ENCODE measurements around the gene PCSK2. TPM values are rescaled to one million over a fixed set of nuclear protein-coding genes. Genes with fewer than 3 reads are reported as not detected.

PCSK2 gene
- total RNA-seq, 3 donors from 2014 or later (not counting 1 experiment from before 2014, with no cell fraction given) = not detected

DNA sequence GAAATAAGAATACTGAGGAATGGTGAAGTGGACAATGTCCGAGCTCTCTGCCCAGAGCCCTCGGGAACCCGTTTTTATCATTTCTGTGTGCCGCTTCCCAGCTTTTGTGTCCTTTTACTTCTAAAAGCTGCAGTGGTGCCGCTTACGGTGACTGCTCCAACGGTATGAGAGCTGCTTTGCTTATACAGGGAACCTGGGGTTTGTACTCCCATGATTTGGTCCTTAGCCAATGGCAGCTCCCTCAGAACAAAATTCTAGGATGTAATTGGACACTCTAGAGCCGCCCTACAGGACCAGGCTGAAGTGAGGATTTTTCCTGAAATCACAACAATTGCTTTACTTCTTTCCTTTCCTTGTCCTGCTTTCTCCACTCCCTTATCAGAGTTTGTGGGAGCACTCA is 24.2 kb upstream of the PCSK2 start:
- Histone ChIP-seq H3K9me3 (ENCODE audit: control insufficient read depth, insufficient read depth, low read length) (no peaks in the 10 kb centered on the region), H3K4me3 (ENCODE audit: low read length) (no peak overlapping the region), H3K27ac (ENCODE audit: low read length) (no peak overlapping the region), H3K27me3 (ENCODE audit: control insufficient read depth, insufficient read depth, low read length) (no peaks in the 10 kb centered on the region), H3K4me1 (ENCODE audit: control insufficient read depth, insufficient read depth, low read length) (no peaks in the 10 kb centered on the region), H3K36me3 (ENCODE audit: control insufficient read depth, insufficient read depth, low read length) (no peaks in the 10 kb centered on the region)
- H3K27me3 Mint-ChIP-seq (ENCODE audit: low read depth in 2 of 2) = peaks cover 3 to 6% of the 10 kb centered on the region in 2 donors
- no peaks in the 10 kb centered on the region for H3K36me3 Mint-ChIP-seq
- no peaks in the 10 kb centered on the region for H3K4me1 Mint-ChIP-seq
- DNase-seq (no peak), ATAC-seq (no peak)
- 16% methylated on average over 8 of the region's 8 CpGs for WGBS (ENCODE audit: insufficient coverage)
- H3K27ac Mint-ChIP-seq = no peak overlapping the region
- intact Hi-C loops (cut with micrococcal nuclease) = no loop called here
- peaks cover 0 to 4% of the 10 kb centered on the region in 2 donors for H3K9me3 Mint-ChIP-seq
- TF ChIP-seq, protein P1, sequence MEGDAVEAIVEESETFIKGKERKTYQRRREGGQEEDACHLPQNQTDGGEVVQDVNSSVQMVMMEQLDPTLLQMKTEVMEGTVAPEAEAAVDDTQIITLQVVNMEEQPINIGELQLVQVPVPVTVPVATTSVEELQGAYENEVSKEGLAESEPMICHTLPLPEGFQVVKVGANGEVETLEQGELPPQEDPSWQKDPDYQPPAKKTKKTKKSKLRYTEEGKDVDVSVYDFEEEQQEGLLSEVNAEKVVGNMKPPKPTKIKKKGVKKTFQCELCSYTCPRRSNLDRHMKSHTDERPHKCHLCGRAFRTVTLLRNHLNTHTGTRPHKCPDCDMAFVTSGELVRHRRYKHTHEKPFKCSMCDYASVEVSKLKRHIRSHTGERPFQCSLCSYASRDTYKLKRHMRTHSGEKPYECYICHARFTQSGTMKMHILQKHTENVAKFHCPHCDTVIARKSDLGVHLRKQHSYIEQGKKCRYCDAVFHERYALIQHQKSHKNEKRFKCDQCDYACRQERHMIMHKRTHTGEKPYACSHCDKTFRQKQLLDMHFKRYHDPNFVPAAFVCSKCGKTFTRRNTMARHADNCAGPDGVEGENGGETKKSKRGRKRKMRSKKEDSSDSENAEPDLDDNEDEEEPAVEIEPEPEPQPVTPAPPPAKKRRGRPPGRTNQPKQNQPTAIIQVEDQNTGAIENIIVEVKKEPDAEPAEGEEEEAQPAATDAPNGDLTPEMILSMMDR (IDR thresholded peaks at IDR 0.05) = no peak
- no peak overlapping the region for H3K4me3 Mint-ChIP-seq

DNA sequence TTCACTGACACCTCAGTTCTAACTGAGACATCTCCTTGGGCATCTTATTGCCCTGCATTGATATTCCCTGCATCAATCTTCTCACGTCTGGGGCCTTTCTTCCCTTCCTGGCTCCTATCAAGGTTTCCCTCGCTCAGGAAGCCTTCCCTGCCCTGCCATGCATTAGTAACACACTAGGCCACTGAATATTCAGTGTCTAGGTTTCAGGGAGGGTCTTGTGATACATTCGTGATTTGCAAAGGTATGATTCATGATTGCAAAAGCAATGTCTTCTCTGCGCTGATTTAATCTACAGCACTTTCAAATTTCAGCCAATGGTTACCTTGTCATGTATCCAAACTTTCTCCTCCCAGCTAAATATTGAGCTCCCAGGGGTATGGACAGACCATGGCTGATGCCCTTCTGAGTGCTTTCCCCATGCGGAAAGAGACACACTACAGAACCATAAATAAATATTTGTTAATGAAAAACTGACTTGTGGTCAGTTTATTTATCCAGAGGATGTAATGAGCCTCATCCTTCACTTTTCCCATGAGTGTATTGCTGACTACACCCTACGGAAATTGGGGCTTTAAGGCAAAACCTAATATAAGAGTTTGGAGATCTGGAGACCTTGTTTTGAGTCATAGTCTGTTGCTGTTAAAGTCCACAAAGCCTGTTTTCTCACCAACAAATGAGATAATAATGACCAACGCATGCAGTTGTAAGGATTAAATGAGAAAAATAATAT is 21.6 kb upstream of the PCSK2 start:
- 67% methylated on average over 4 of the region's 7 CpGs for WGBS (ENCODE audit: insufficient coverage)

DNA sequence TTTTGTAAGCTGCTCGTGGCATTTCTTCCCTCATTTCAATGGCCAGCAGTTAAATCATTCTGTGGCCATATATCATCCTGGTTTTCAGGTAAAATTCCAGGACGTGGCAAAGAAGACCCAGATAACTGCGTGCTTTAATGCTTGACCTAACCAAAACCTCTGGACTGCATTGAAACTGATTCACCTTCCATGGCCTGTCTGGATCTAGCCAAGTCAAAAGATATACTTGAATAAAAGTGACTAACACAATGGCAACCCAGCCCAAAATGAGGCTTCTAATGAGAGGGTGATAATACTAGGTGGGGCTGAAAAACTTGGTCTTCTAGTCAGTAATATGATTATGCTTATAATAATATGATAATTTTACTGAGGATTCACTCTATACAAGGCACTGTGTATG is 16.5 kb upstream of the PCSK2 start:
- H3K4me3 ChIP-seq (ENCODE audit: low read length) = no peak overlapping the region
- ATAC-seq (no peak), DNase-seq (no peak)
- no peak overlapping the region for H3K27ac Mint-ChIP-seq
- no peaks in the 10 kb centered on the region for H3K36me3 ChIP-seq (ENCODE audit: control insufficient read depth, insufficient read depth, low read length)
- no peak overlapping the region for H3K4me3 Mint-ChIP-seq
- intact Hi-C loops (cut with micrococcal nuclease) = no loop called here
- no peaks in the 10 kb centered on the region for H3K27me3 ChIP-seq (ENCODE audit: control insufficient read depth, insufficient read depth, low read length)
- WGBS (ENCODE audit: insufficient coverage) = 55% methylated on average over 3 of the region's 3 CpGs
- no peaks in the 10 kb centered on the region for H3K4me1 ChIP-seq (ENCODE audit: control insufficient read depth, insufficient read depth, low read length)
- no peaks in the 10 kb centered on the region for H3K4me1 Mint-ChIP-seq
- H3K9me3 ChIP-seq (ENCODE audit: control insufficient read depth, insufficient read depth, low read length) = no peaks in the 10 kb centered on the region
- TF ChIP-seq, protein P1 (IDR thresholded peaks at IDR 0.05) = no peak
- no peak overlapping the region for H3K27ac ChIP-seq (ENCODE audit: low read length)
- no peaks in the 10 kb centered on the region for H3K27me3 Mint-ChIP-seq (ENCODE audit: low read depth in 2 of 2)
- no peaks in the 10 kb centered on the region for H3K36me3 Mint-ChIP-seq
- peaks cover 0 to 2% of the 10 kb centered on the region in 2 donors for H3K9me3 Mint-ChIP-seq

More for the DNA sequence above, 21.6 kb upstream of the PCSK2 start:
- H3K4me3 Mint-ChIP-seq = no peak overlapping the region
- H3K27me3 Mint-ChIP-seq (ENCODE audit: low read depth in 2 of 2) = peaks cover 0 to 6% of the 10 kb centered on the region in 2 donors
- H3K36me3 Mint-ChIP-seq = no peaks in the 10 kb centered on the region
- Histone ChIP-seq H3K27me3 (ENCODE audit: control insufficient read depth, insufficient read depth, low read length) (no peaks in the 10 kb centered on the region), H3K9me3 (ENCODE audit: control insufficient read depth, insufficient read depth, low read length) (no peaks in the 10 kb centered on the region), H3K27ac (ENCODE audit: low read length) (no peak overlapping the region), H3K4me3 (ENCODE audit: low read length) (no peak overlapping the region), H3K36me3 (ENCODE audit: control insufficient read depth, insufficient read depth, low read length) (no peaks in the 10 kb centered on the region), H3K4me1 (ENCODE audit: control insufficient read depth, insufficient read depth, low read length) (no peaks in the 10 kb centered on the region)
- intact Hi-C loops (cut with micrococcal nuclease) = no loop called here
- ATAC-seq (no peak), DNase-seq (no peak)
- H3K4me1 Mint-ChIP-seq = no peaks in the 10 kb centered on the region
- H3K9me3 Mint-ChIP-seq = peaks cover 0 to 2% of the 10 kb centered on the region in 2 donors
- H3K27ac Mint-ChIP-seq = no peak overlapping the region
- TF ChIP-seq, protein P1 (IDR thresholded peaks at IDR 0.05) = no peak

DNA sequence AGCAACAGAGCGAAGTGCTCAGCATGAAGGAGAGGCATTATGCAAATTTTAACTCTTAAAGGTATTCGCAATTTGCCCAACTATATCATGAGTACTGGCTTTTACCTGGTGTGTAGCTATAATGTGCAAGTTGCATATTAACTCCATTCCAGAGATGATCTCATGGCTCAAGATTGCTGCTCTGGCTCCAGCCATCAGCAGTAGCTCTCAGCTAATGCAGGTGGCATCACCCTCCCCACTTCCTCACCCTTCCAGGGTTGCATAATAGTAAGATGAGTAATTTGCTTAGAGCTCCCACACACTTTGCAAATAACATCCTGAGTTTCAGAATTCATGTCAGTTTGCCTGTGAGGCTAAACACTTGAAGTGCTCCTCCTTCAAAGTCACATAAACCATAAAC is 15.9 kb upstream of the PCSK2 start:
- WGBS (ENCODE audit: insufficient coverage) = 93% methylated on average over 2 of the region's 2 CpGs
- intact Hi-C loops (cut with micrococcal nuclease) = no loop called here
- ATAC-seq = no peak

More for the DNA sequence above, 15.9 kb upstream of the PCSK2 start:
- Mint-ChIP-seq H3K27ac (no peak overlapping the region), H3K27me3 (ENCODE audit: low read depth in 2 of 2) (no peaks in the 10 kb centered on the region), H3K4me1 (no peaks in the 10 kb centered on the region), H3K36me3 (no peaks in the 10 kb centered on the region), H3K4me3 (no peak overlapping the region), H3K9me3 (peaks cover 0 to 5% of the 10 kb centered on the region in 2 donors)
- H3K27ac ChIP-seq (ENCODE audit: low read length) = no peak overlapping the region
- no peaks in the 10 kb centered on the region for H3K9me3 ChIP-seq (ENCODE audit: control insufficient read depth, insufficient read depth, low read length)
- H3K4me3 ChIP-seq (ENCODE audit: low read length) = no peak overlapping the region
- H3K27me3 ChIP-seq (ENCODE audit: control insufficient read depth, insufficient read depth, low read length) = no peaks in the 10 kb centered on the region
- H3K36me3 ChIP-seq (ENCODE audit: control insufficient read depth, insufficient read depth, low read length) = no peaks in the 10 kb centered on the region
- no peaks in the 10 kb centered on the region for H3K4me1 ChIP-seq (ENCODE audit: control insufficient read depth, insufficient read depth, low read length)
- no peak for DNase-seq
- TF ChIP-seq, protein P1 (IDR thresholded peaks at IDR 0.05) = no peak
